Caco-2 (cell line): ENCODE measurements around the gene WNT3A. TPM values are rescaled to one million over a fixed set of nuclear protein-coding genes. Genes with fewer than 3 reads are reported as not detected.

Source experiments
- BruUV-seq: library from RNA; stranded (reverse); fragments of 400-500 nt; replicated peaks from 2 replicates; lab custom pipeline; 2021; lab: Mats Ljungman, UMichigan
- CTCF ChIA-PET: fragments of 300-600 bp; sonication (Branson Sonifier 250); formaldehyde crosslinking; loops from one replicate; lab custom pipeline; 2022; ENCODE audit warnings: antibody characterized with exemption; lab: Charles Lee
- POLR2A ChIA-PET: fragments of 300-600 bp; sonication (Branson Sonifier 250); formaldehyde crosslinking; loops from one replicate; lab custom pipeline; 2022; ENCODE audit warnings: antibody characterized with exemption; lab: Charles Lee
- DNase-seq, 2 experiments: peaks; one replicate each; pipeline versions ENCODE4 v3.0.0 to v3.0.0-alpha.2; 2020 to 2022
- H3K27me3 ChIP-seq: replicated peaks from 2 replicates; pipeline ENCODE4 v1.6.0; 2011; ENCODE audit warnings: low read length; ENCODE audit not compliant: control insufficient read depth, insufficient read depth
- H3K36me3 ChIP-seq: 2 replicates; pipeline ENCODE4 v1.5.1; 2011; ENCODE audit warnings: low read length; ENCODE audit not compliant: control insufficient read depth, insufficient read depth
- H3K4me1 ChIP-seq: fragments of 250-450 bp; sonication (Bioruptor Pico); 2 replicates; pipeline ENCODE4 v1.5.1; 2020; ENCODE audit warnings: mild to moderate bottlenecking
- H3K4me3 ChIP-seq: 2 replicates; pipeline ENCODE4 v1.5.1; 2011; ENCODE audit warnings: low read depth, mild to moderate bottlenecking, control low read depth, low read length
- H3K9me3 ChIP-seq: fragments of 250-450 bp; sonication (Bioruptor Pico); 2 replicates; pipeline ENCODE4 v1.5.1; 2020; ENCODE audit warnings: mild to moderate bottlenecking, moderate library complexity
- H3K27ac Mint-ChIP-seq: one replicate; pipeline ENCODE4 v1.8.0; 2022; ENCODE audit warnings: mixed read lengths; ENCODE audit not compliant: unreplicated experiment
- H3K27me3 Mint-ChIP-seq: one replicate; pipeline ENCODE4 v1.8.0; 2022; ENCODE audit warnings: mixed read lengths; ENCODE audit not compliant: insufficient read depth, unreplicated experiment
- H3K36me3 Mint-ChIP-seq: one replicate; pipeline ENCODE4 v1.8.0; 2022; ENCODE audit warnings: mild to moderate bottlenecking, mixed read lengths; ENCODE audit not compliant: insufficient read depth, unreplicated experiment
- H3K4me1 Mint-ChIP-seq: one replicate; pipeline ENCODE4 v1.8.0; 2022; ENCODE audit warnings: low read depth, mixed read lengths; ENCODE audit not compliant: unreplicated experiment
- H3K4me3 Mint-ChIP-seq: one replicate; pipeline ENCODE4 v1.8.0; 2022; ENCODE audit warnings: mild to moderate bottlenecking, moderate library complexity, mixed read lengths; ENCODE audit not compliant: unreplicated experiment
- H3K9me3 Mint-ChIP-seq: one replicate; pipeline ENCODE4 v1.8.0; 2022; ENCODE audit warnings: mixed read lengths; ENCODE audit not compliant: unreplicated experiment
- intact Hi-C: fragments of 100-400 bp; cut with micrococcal nuclease; formaldehyde crosslinking; loops from one replicate; pipeline ENCODE4 v1.10.0; 2022; ENCODE audit not compliant: unreplicated experiment
- total RNA-seq: library from RNA; stranded (reverse); gene quantifications from 2 replicates; pipeline ENCODE4 v1.2.3, GENCODE V29; 2022
- TF ChIP-seq, protein P1 (sequence below), 2 experiments: fragments of 200-600 bp in 1 of 2; IDR thresholded peaks; 1 replicate in 1 of 2; 2 replicates in 1 of 2; pipeline versions ENCODE4 v1.5.1 to v1.8.0; 2011 to 2022; ENCODE audit warnings: antibody characterized with exemption in 1 of 2, control low read depth in 1 of 2, inconsistent platforms in 1 of 2, low read depth in 1 of 2, low read length in 1 of 2, mild to moderate bottlenecking in 1 of 2, moderate library complexity in 1 of 2; ENCODE audit not compliant: insufficient read depth in 1 of 2, severe bottlenecking in 1 of 2, unreplicated experiment in 1 of 2

WNT3A gene
- total RNA-seq, 1 experiment from 2014 or later = 0.09 TPM

- POLR2A ChIA-PET = no interaction called here
- no peaks in the 10 kb centered on the region for H3K9me3 ChIP-seq
- no peaks in the 10 kb centered on the region for H3K27me3 Mint-ChIP-seq
- TF ChIP-seq, protein P1, sequence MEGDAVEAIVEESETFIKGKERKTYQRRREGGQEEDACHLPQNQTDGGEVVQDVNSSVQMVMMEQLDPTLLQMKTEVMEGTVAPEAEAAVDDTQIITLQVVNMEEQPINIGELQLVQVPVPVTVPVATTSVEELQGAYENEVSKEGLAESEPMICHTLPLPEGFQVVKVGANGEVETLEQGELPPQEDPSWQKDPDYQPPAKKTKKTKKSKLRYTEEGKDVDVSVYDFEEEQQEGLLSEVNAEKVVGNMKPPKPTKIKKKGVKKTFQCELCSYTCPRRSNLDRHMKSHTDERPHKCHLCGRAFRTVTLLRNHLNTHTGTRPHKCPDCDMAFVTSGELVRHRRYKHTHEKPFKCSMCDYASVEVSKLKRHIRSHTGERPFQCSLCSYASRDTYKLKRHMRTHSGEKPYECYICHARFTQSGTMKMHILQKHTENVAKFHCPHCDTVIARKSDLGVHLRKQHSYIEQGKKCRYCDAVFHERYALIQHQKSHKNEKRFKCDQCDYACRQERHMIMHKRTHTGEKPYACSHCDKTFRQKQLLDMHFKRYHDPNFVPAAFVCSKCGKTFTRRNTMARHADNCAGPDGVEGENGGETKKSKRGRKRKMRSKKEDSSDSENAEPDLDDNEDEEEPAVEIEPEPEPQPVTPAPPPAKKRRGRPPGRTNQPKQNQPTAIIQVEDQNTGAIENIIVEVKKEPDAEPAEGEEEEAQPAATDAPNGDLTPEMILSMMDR (IDR thresholded peaks at IDR 0.05; ENCODE audit: insufficient read depth in 1 of 2, low read depth in 1 of 2, low read length in 1 of 2, severe bottlenecking in 1 of 2, unreplicated experiment in 1 of 2) = no peak
- no peaks in the 10 kb centered on the region for H3K9me3 Mint-ChIP-seq
- BruUV-seq = no TSS peak
- CTCF ChIA-PET = no interaction called here
- H3K27ac Mint-ChIP-seq = no peak overlapping the region
- H3K36me3 ChIP-seq = no peaks in the 10 kb centered on the region
- no peaks in the 10 kb centered on the region for H3K4me1 Mint-ChIP-seq
- no peak overlapping the region for H3K4me3 ChIP-seq
- no peaks in the 10 kb centered on the region for H3K36me3 Mint-ChIP-seq
- no peak for DNase-seq
- no peaks in the 10 kb centered on the region for H3K4me1 ChIP-seq
- no peaks in the 10 kb centered on the region for H3K27me3 ChIP-seq
- intact Hi-C loops = no loop called here
- no peak overlapping the region for H3K4me3 Mint-ChIP-seq
Measured at GRCh38 chr1:228045405-228045804, 38.6 kb downstream of the WNT3A start.

DNA sequence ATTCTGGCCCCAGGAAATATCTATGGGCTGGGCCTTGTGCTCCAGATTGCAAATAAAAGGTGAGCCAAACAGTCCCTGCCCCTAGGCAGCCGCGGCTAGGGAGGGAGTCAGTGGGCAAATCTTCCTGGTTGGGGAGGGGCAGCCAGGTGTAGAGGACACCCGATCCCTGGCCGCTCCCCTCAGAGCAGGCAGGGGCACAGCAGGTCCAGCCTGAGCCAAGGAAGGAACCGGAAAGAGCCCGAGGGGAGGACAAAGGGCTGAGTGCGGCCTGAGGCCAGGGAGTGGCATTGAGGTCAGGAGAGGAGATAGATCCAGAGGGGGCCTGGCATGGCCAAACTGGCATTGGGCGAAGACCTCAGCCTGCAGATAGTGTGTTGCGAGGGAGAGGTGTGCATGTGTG lies 39.1 kb downstream of the WNT3A start:
- no peaks in the 10 kb centered on the region for H3K27me3 Mint-ChIP-seq
- Histone ChIP-seq H3K27me3 (no peaks in the 10 kb centered on the region), H3K4me3 (no peak overlapping the region), H3K4me1 (no peaks in the 10 kb centered on the region), H3K36me3 (no peaks in the 10 kb centered on the region), H3K9me3 (no peaks in the 10 kb centered on the region)
- H3K36me3 Mint-ChIP-seq = no peaks in the 10 kb centered on the region
- H3K9me3 Mint-ChIP-seq = no peaks in the 10 kb centered on the region
- TF ChIP-seq, protein P1 (IDR thresholded peaks at IDR 0.05; ENCODE audit: insufficient read depth in 1 of 2, low read depth in 1 of 2, low read length in 1 of 2, severe bottlenecking in 1 of 2, unreplicated experiment in 1 of 2) = no peak
- intact Hi-C loops = no loop called here
- H3K4me1 Mint-ChIP-seq = no peaks in the 10 kb centered on the region
- no peak overlapping the region for H3K4me3 Mint-ChIP-seq
- no peak for DNase-seq
- ChIA-PET CTCF (no interaction called here), POLR2A (no interaction called here)
- BruUV-seq = no TSS peak
- no peak overlapping the region for H3K27ac Mint-ChIP-seq

DNA sequence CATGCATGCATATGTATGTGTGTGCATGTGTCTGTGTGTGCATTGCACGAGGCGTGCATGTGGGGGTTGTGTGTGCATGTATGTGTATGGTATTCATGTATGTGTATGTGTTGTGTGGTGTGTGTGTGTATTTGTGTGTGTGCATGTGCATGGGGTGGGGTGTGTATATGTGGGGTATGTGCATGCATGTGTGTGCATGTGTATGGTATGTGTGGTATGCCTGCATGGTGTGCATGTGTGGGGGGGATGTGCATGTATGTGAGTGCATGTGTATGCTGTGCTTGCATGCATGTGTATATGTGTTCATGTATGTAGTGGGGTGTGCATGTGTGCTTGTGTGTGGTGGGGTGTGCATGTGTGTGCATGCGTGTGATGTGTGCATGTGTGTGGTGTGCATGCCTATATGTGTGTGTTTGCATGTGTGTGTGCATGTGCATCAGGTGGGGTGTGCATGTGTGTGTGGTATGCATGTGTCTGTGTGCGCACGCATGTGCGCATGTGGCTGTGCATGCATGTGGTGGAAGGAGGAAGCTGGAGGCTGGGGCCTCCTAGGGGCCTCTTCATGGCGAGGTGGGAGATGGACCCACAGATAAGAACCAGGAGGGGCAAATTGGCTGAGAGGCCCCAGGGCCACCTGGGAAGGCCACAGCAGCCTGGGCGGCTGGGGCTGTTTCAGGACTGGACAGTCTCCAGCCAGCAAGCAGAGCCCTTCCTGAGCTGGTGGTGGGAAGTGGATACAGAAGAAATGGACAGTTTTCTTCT lies 39.8 kb downstream of the WNT3A start:
- Mint-ChIP-seq H3K4me3 (no peak overlapping the region), H3K27me3 (no peaks in the 10 kb centered on the region), H3K4me1 (no peaks in the 10 kb centered on the region), H3K27ac (no peak overlapping the region), H3K9me3 (no peaks in the 10 kb centered on the region), H3K36me3 (no peaks in the 10 kb centered on the region)
- POLR2A ChIA-PET = no interaction called here
- TF ChIP-seq, protein P1 (IDR thresholded peaks at IDR 0.05; ENCODE audit: insufficient read depth in 1 of 2, low read depth in 1 of 2, low read length in 1 of 2, severe bottlenecking in 1 of 2, unreplicated experiment in 1 of 2) = no peak
- no peaks in the 10 kb centered on the region for H3K27me3 ChIP-seq
- DNase-seq = no peak
- intact Hi-C loops = no loop called here
- BruUV-seq = no TSS peak
- no peaks in the 10 kb centered on the region for H3K36me3 ChIP-seq
- no peaks in the 10 kb centered on the region for H3K9me3 ChIP-seq
- no peak overlapping the region for H3K4me3 ChIP-seq
- H3K4me1 ChIP-seq = no peaks in the 10 kb centered on the region
- CTCF ChIA-PET = no interaction called here
